Ishikawa (cell line): ENCODE data around the gene GAP43.

Experiments
- CEBPB ChIP-seq: IDR thresholded peaks from 2 replicates; pipeline ENCODE4 v1.6.1; 2012
- CREB1 ChIP-seq: IDR thresholded peaks from 2 replicates; pipeline ENCODE4 v1.6.1; 2012; ENCODE audit warnings: low read depth
- EGR1 ChIP-seq: IDR thresholded peaks from 2 replicates; pipeline ENCODE4 v1.6.1; 2012
- EP300 ChIP-seq: IDR thresholded peaks from 2 replicates; pipeline ENCODE4 v1.6.1; 2012; ENCODE audit warnings: borderline replicate concordance
- FOXM1 ChIP-seq: IDR thresholded peaks from 2 replicates; pipeline ENCODE4 v1.6.1; 2012; ENCODE audit warnings: low read depth, borderline replicate concordance
- MAX ChIP-seq: IDR thresholded peaks from 2 replicates; pipeline ENCODE4 v1.6.1; 2012
- NFIC ChIP-seq: IDR thresholded peaks from 2 replicates; pipeline ENCODE4 v1.6.1; 2012
- RAD21 ChIP-seq: IDR thresholded peaks from 2 replicates; pipeline ENCODE4 v1.6.1; 2012; ENCODE audit warnings: low read depth
- REST ChIP-seq: IDR thresholded peaks from 2 replicates; pipeline ENCODE4 v1.6.1; 2012; ENCODE audit warnings: low read depth, mild to moderate bottlenecking
- TAF1 ChIP-seq: IDR thresholded peaks from 2 replicates; pipeline ENCODE4 v1.6.1; 2012; ENCODE audit warnings: low read depth, mild to moderate bottlenecking
- TCF12 ChIP-seq: IDR thresholded peaks from 2 replicates; pipeline ENCODE4 v1.6.1; 2012; ENCODE audit warnings: low read depth
- TEAD4 ChIP-seq: IDR thresholded peaks from 2 replicates; pipeline ENCODE4 v1.6.1; 2012
- USF1 ChIP-seq: IDR thresholded peaks from 2 replicates; pipeline ENCODE4 v1.6.1; 2012
- YY1 ChIP-seq: IDR thresholded peaks from 2 replicates; pipeline ENCODE4 v1.6.1; 2012; ENCODE audit warnings: low read depth
- ZBTB7A ChIP-seq: IDR thresholded peaks from 2 replicates; pipeline ENCODE4 v1.6.1; 2012; ENCODE audit warnings: low read depth

Gene GAP43

GRCh38 chr3:115671761-115672455 lies 48.6 kb downstream of the GAP43 start:
- no peak for TF ChIP-seq CREB1

- TF ChIP-seq TEAD4, result no peak
- no peak for TF ChIP-seq FOXM1
- TF ChIP-seq EP300, result no peak
Observed at GRCh38 chr3:115673881-115674280, 50.6 kb downstream of the GAP43 start.

GRCh38 chr3:115676336-115676735 lies 53.0 kb downstream of the GAP43 start:
- no peak for TF ChIP-seq USF1
- TF ChIP-seq CEBPB, result no peak
- no peak for TF ChIP-seq ZBTB7A
- TF ChIP-seq CREB1, result no peak
- no peak for TF ChIP-seq TEAD4
- no peak for TF ChIP-seq EP300
- TF ChIP-seq EGR1, result no peak
- TF ChIP-seq REST, result no peak
- TF ChIP-seq MAX, result no peak
- TF ChIP-seq FOXM1, result no peak
- no peak for TF ChIP-seq YY1

- no peak for TF ChIP-seq ZBTB7A
- no peak for TF ChIP-seq TCF12
- no peak for TF ChIP-seq MAX
- no peak for TF ChIP-seq FOXM1
- TF ChIP-seq CEBPB, result no peak
- TF ChIP-seq YY1, result no peak
- no peak for TF ChIP-seq TEAD4
- no peak for TF ChIP-seq REST
- TF ChIP-seq CREB1, result no peak
- no peak for TF ChIP-seq EGR1
- no peak for TF ChIP-seq EP300
- no peak for TF ChIP-seq NFIC
- no peak for TF ChIP-seq USF1
- TF ChIP-seq TAF1, result no peak
- no peak for TF ChIP-seq RAD21
Observed at GRCh38 chr3:115680803-115681345, 57.6 kb downstream of the GAP43 start.

GRCh38 chr3:115681736-115682135 lies 58.4 kb downstream of the GAP43 start:
- TF ChIP-seq FOXM1 (no peak), REST (no peak), CREB1 (no peak), TAF1 (no peak), ZBTB7A (no peak), TCF12 (no peak), NFIC (no peak)
